K562 (cell line): ENCODE data around the gene PIM3. TPM values are rescaled to one million over a fixed set of nuclear protein-coding genes. Genes with fewer than 3 reads are reported as not detected.
A peak's percentile ranks its signal among the peaks of the same experiment; 100 is the strongest.

Source experiments
- ATAC-seq: fragments of 200-7000 bp; cut with Tn5 transposase; 3 replicates; pipeline ENCODE4 v1.9.1; 2020; ENCODE audit warnings: moderate library complexity
- BruUV-seq: library from RNA; stranded (reverse); fragments of 400-500 nt; replicated peaks from 2 replicates; lab custom pipeline; 2021; lab: Mats Ljungman, UMichigan
- CTCF ChIA-PET: fragments of 300-600 bp; formaldehyde crosslinking; extraction: SDS; loops from one replicate; lab custom pipeline; 2021; ENCODE audit warnings: low intra/inter-chr PET ratio; lab: Yijun Ruan, JAX
- POLR2A ChIA-PET: fragments of 300-600, 350-650 bp; sonication (Branson Sonifier 250); formaldehyde crosslinking; extraction: SDS; loops from one replicate; lab custom pipeline; 2021; ENCODE audit warnings: antibody characterized with exemption, inconsistent platforms; lab: Yijun Ruan, JAX
- DNase-seq, 4 experiments: peaks; one replicate each; pipeline versions ENCODE4 v3.0.0 to v3.0.0-alpha.2; 2011 to 2018; ENCODE audit warnings: low spot score in 3 of 4, mixed read lengths in 3 of 4; ENCODE audit errors: extremely low read depth in 1 of 4
- FAIRE-seq: peaks from 2 replicates; lab custom pipeline; 2011; peaks lifted over from hg19 to GRCh38; lab: Jason Lieb, UNC
- H2AFZ ChIP-seq: 2 replicates; pipeline ENCODE4 v1.6.0; 2011; ENCODE audit warnings: low read depth, low read length, control low read depth, inconsistent platforms
- H3K27ac ChIP-seq: fragments of 200-600 bp; 3 replicates; pipeline ENCODE4 v1.8.0; 2011; ENCODE audit warnings: low read depth, mild to moderate bottlenecking, control low read depth, inconsistent platforms, low read length, moderate library complexity, mixed read lengths; ENCODE audit errors: extremely low read depth
- H3K27me3 ChIP-seq, 2 experiments: fragments of 300-600 bp in 1 of 2; 2 replicates in 1 of 2; 3 replicates in 1 of 2; pipeline versions ENCODE4 v1.6.0 to v1.8.0; 2011; ENCODE audit warnings: inconsistent platforms in 2 of 2, low read length in 2 of 2, mild to moderate bottlenecking in 1 of 2, mixed read lengths in 1 of 2, moderate library complexity in 1 of 2; ENCODE audit not compliant: control insufficient read depth in 2 of 2, insufficient read depth in 2 of 2
- H3K36me3 ChIP-seq: fragments of 300-600 bp; 3 replicates; pipeline ENCODE4 v1.8.0; 2011; ENCODE audit warnings: mild to moderate bottlenecking, low read length, inconsistent platforms; ENCODE audit not compliant: control insufficient read depth, insufficient read depth
- H3K4me1 ChIP-seq, 2 experiments: fragments of 200-600 bp in 1 of 2; replicated peaks in 1 of 2; 2 replicates in 1 of 2; 3 replicates in 1 of 2; pipeline versions ENCODE4 v1.5.1 to v1.8.0; 2011; ENCODE audit warnings: inconsistent platforms in 2 of 2, low read length in 2 of 2, mild to moderate bottlenecking in 1 of 2, mixed read lengths in 1 of 2, moderate library complexity in 1 of 2; ENCODE audit not compliant: control insufficient read depth in 2 of 2, insufficient read depth in 2 of 2
- H3K4me2 ChIP-seq: 2 replicates; pipeline ENCODE4 v1.6.1; 2011; ENCODE audit warnings: low read length, control low read depth, inconsistent platforms, mixed read lengths; ENCODE audit not compliant: insufficient read depth
- H3K4me3 ChIP-seq: fragments of 200-600 bp; sonication (generic), shearing (Covaris generic); 2 replicates; pipeline ENCODE4 v1.5.1; 2016; ENCODE audit warnings: control low read depth, inconsistent platforms
- H3K79me2 ChIP-seq: fragments of 200-600 bp; 3 replicates; pipeline ENCODE4 v1.8.0; 2011; ENCODE audit warnings: low read length, inconsistent platforms; ENCODE audit not compliant: control insufficient read depth, insufficient read depth
- H3K9ac ChIP-seq, 2 experiments: 2 replicates each; pipeline versions ENCODE4 v1.6.0 to v1.6.1; 2011; ENCODE audit warnings: low read depth in 2 of 2, low read length in 2 of 2, control low read depth in 1 of 2, inconsistent platforms in 1 of 2, mild to moderate bottlenecking in 1 of 2, mixed read lengths in 1 of 2; ENCODE audit not compliant: insufficient read depth in 1 of 2
- H3K9me1 ChIP-seq: one replicate; pipeline ENCODE4 v1.6.0; 2011; ENCODE audit warnings: inconsistent platforms, mild to moderate bottlenecking, low read length, moderate library complexity; ENCODE audit not compliant: control insufficient read depth, insufficient read depth
- H3K9me3 ChIP-seq: replicated peaks from 2 replicates; pipeline ENCODE4 v1.5.1; 2011; ENCODE audit warnings: low read depth, low read length, inconsistent platforms; ENCODE audit not compliant: control insufficient read depth, insufficient read depth
- H4K20me1 ChIP-seq: replicated peaks from 2 replicates; pipeline ENCODE4 v1.6.1; 2011; ENCODE audit warnings: low read length, inconsistent platforms, mixed read lengths; ENCODE audit not compliant: control insufficient read depth, insufficient read depth
- CHD2 ChIP-seq: IDR thresholded peaks from 2 replicates; pipeline ENCODE4 v1.6.1; 2011; ENCODE audit warnings: low read depth, low read length
- CTBP1 ChIP-seq: fragments of 450-650 bp; IDR thresholded peaks from 2 replicates; pipeline ENCODE4 v1.6.1; 2016; ENCODE audit warnings: borderline replicate concordance
- ELF1 ChIP-seq: fragments of 200-800 bp; sonication (Bioruptor generic); IDR thresholded peaks from 2 replicates; pipeline ENCODE4 v1.6.1; 2016; ENCODE audit warnings: missing genetic modification characterization, missing compliant biosample characterization
- FOXK2 ChIP-seq, 2 experiments: fragments of 450-650 bp; IDR thresholded peaks in 1 of 2; conservative IDR thresholded peaks in 1 of 2; 2 replicates each; pipeline ENCODE4 v1.6.1; 2016; ENCODE audit warnings: low read depth in 2 of 2, mild to moderate bottlenecking in 1 of 2
- RCOR1 ChIP-seq, 2 experiments: IDR thresholded peaks; 2 replicates each; pipeline ENCODE4 v1.6.1; 2012; ENCODE audit warnings: low read depth in 2 of 2, low read length in 2 of 2, borderline replicate concordance in 1 of 2, improper control_type of control experiment in 1 of 2
- SMAD1 ChIP-seq: fragments of 150-350 bp; IDR thresholded peaks from 2 replicates; pipeline ENCODE4 v1.6.1; 2014; ENCODE audit warnings: low read length, low read depth; ENCODE audit not compliant: partially characterized antibody
- SNRNP70 ChIP-seq: fragments of 200-400 bp; formaldehyde crosslinking; optimal IDR thresholded peaks from 2 replicates; pipeline ENCODE3; 2017; ENCODE audit warnings: low read depth, low read length
- TEAD2 ChIP-seq: fragments of 450-650 bp; IDR thresholded peaks from 2 replicates; pipeline ENCODE4 v1.6.1; 2016; ENCODE audit warnings: missing genetic modification characterization, control low read depth, missing compliant biosample characterization
- ZNF639 ChIP-seq, 2 experiments: fragments of 200-800 bp in 1 of 2; sonication (Bioruptor generic) in 1 of 2; sonication (generic) in 1 of 2; formaldehyde crosslinking in 1 of 2; IDR thresholded peaks in 1 of 2; conservative IDR thresholded peaks in 1 of 2; 2 replicates each; pipeline versions ENCODE4 v1.5.0 to v1.6.1; 2016 to 2020; ENCODE audit warnings: missing compliant biosample characterization in 1 of 2, missing genetic modification characterization in 1 of 2, missing genetic modification reagents in 1 of 2
- WGBS: fragments of 100-300 bp; shearing (Covaris generic); methylation state at CpG from one replicate; pipeline ENCODE4 v1.1.6; 2016; ENCODE audit warnings: low coverage, mixed read lengths; ENCODE audit not compliant: insufficient coverage; ENCODE audit errors: missing lambda C conversion rate; 5-methylcytosine and 5-hydroxymethylcytosine counted together
- in situ Hi-C: fragments of 300-500 bp; cut with MboI; formaldehyde crosslinking; loops from 4 replicates; pipeline ENCODE4 v1.15.0; 2018; ENCODE audit warnings: inconsistent platforms, mixed read lengths
- intact Hi-C: fragments of 100-400 bp; cut with micrococcal nuclease; formaldehyde crosslinking; loops from 2 replicates; pipeline ENCODE4 v1.14.2; 2022
- polyA plus RNA-seq, 8 experiments: library from polyadenylated mRNA; depleted of rRNA in 4 of 8; stranded (reverse) in 5 of 8; unstranded in 3 of 8; fragments of >200 nt; fragmentation: Nextera tagmentation in 2 of 8; fragmentation: Illumina TruSeq in 1 of 8; extraction: Ambion mirVana in 2 of 8; extraction: Trizol in 1 of 8; gene quantifications; 2 replicates each; pipeline versions ENCODE4 v1.2.1 to v1.2.3, GENCODE V29; 2011 to 2014; ENCODE audit warnings: inconsistent platforms in 1 of 8, missing spikeins in 1 of 8
- total RNA-seq, 7 experiments: library from RNA; depleted of rRNA in 6 of 7; stranded (reverse); fragments of >200 nt in 6 of 7; fragmentation: Illumina TruSeq in 2 of 7; extraction: Trizol in 2 of 7; gene quantifications; 2 replicates each; pipeline versions ENCODE4 v1.2.1 to v1.2.3, GENCODE V29; 2011 to 2021; ENCODE audit warnings: low replicate concordance in 1 of 7

The PIM3 gene
- total and polyA plus RNA-seq, 9 of the 15 experiments (the other 6 are each of a cell fraction or from before 2014, with no cell fraction given) = 0.24 to 40.5 (median 5.3) TPM

GRCh38 chr22:49934891-49935557 is 25.5 kb upstream of the PIM3 start (continued):
- TF ChIP-seq CHD2 = no peak

GRCh38 chr22:49935561-49935960 is 25.0 kb upstream of the PIM3 start:
- Histone ChIP-seq H4K20me1 (no peaks in the 10 kb centered on the region), H3K27ac (no peak overlapping the region), H2AFZ (no peak overlapping the region), H3K9ac (no peak overlapping the region), H3K4me3 (no peak overlapping the region), H3K4me2 (no peak overlapping the region), H3K27me3 (no peaks in the 10 kb centered on the region), H3K4me1 (peaks cover 20 to 60% of the 10 kb centered on the region in 2 experiments), H3K9me1 (no peaks in the 10 kb centered on the region), H3K36me3 (no peaks in the 10 kb centered on the region), H3K9me3 (no peaks in the 10 kb centered on the region), H3K79me2 (no peaks in the 10 kb centered on the region)
- intact Hi-C loops (no loop called here), in situ Hi-C loops (no loop called here)
- FAIRE-seq = no peak
- ChIA-PET POLR2A (interaction anchor here (0.6 to 1.8 kb wide), 3 partner anchors 27 to 317 kb away, joined by 3 to 4 read pairs (median 3); no protein-coding TSS in a partner anchor), CTCF (no interaction called here)
- BruUV-seq = no TSS peak
- TF ChIP-seq ZNF639 (CRISPR knock-in tag; conservative IDR thresholded peaks at IDR 0.05 in 1 of 2, IDR thresholded peaks at IDR 0.05 in 1 of 2) (0 out of 4 replicates have a peak, but pooled peaks of 1 of the 2 experiments have one; percentile 10), TEAD2 (no peak), FOXK2 (conservative IDR thresholded peaks at IDR 0.05 in 1 of 2, IDR thresholded peaks at IDR 0.05 in 1 of 2; ENCODE audit: low read depth in 2 of 2) (no peak), SNRNP70 (no peak), ELF1 (tag) (no peak; the same call in 1 of the 2 replicates), RCOR1 (IDR thresholded peaks at IDR 0.05; ENCODE audit: borderline replicate concordance in 1 of 2, low read depth in 2 of 2, low read length in 2 of 2) (no peak), SMAD1 (no peak), CTBP1 (no peak)
- peak; percentile 41 to 59 (median 53) for DNase-seq
- no peak for ATAC-seq
- no CpG with 5 or more reads among the region's 16 CpGs for WGBS
